Upper lobe of right lung (tissue), 1 donor: Measurements from ENCODE around the gene TXNL4B. TPM values are rescaled to one million over a fixed set of nuclear protein-coding genes. Genes with fewer than 3 reads are reported as not detected.

Experiments used
- ATAC-seq: fragments of 200-7000 bp; cut with Tn5 transposase; one replicate; pipeline ENCODE4 v1.9.1; 2020; ENCODE audit warnings: mild to moderate bottlenecking, moderate library complexity
- DNase-seq: peaks from one replicate; pipeline ENCODE4 v3.0.0-alpha.2; 2020
- H3K27ac ChIP-seq: fragments of 200-600 bp; one replicate; pipeline ENCODE4 v1.8.0; 2022
- H3K27me3 ChIP-seq: fragments of 200-600 bp; one replicate; pipeline ENCODE4 v1.8.0; 2022; ENCODE audit warnings: mild to moderate bottlenecking
- H3K36me3 ChIP-seq: fragments of 200-600 bp; one replicate; pipeline ENCODE4 v1.8.0; 2022
- H3K4me1 ChIP-seq: fragments of 200-600 bp; one replicate; pipeline ENCODE4 v1.8.0; 2022
- H3K4me3 ChIP-seq: fragments of 200-600 bp; one replicate; pipeline ENCODE4 v1.8.0; 2022; ENCODE audit warnings: mild to moderate bottlenecking
- H3K9me3 ChIP-seq: fragments of 200-600 bp; one replicate; pipeline ENCODE4 v1.8.0; 2022
- CTCF ChIP-seq: fragments of 200-600 bp; IDR thresholded peaks from one replicate; pipeline ENCODE4 v1.8.0; 2022; ENCODE audit warnings: antibody characterized with exemption
- intact Hi-C: fragments of 100-400 bp; cut with DNase I; formaldehyde crosslinking; loops from one replicate; pipeline ENCODE4 v1.11.0; 2022
- total RNA-seq: library from RNA; stranded (reverse); fragmentation: NEBNext Ultra II Directional; extraction: Animal tissue kit (Norgen Biotek cat#: 25700); gene quantifications from one replicate; pipeline ENCODE4 v1.2.1, GENCODE V29; 2021
- donor health status: DM: no; HTN: yes; CAD: no; lungs with severe emphysema.

Gene TXNL4B
- total RNA-seq, 1 donor from 2014 or later: 11.5 TPM

GRCh38 chr16:72107371-72107770 is 14.0 kb upstream of the TXNL4B start:
- Histone ChIP-seq H3K36me3 (peaks cover 100% of the 10 kb centered on the region), H3K27ac (no peak overlapping the region), H3K9me3 (no peaks in the 10 kb centered on the region), H3K4me3 (no peak overlapping the region), H3K27me3 (no peaks in the 10 kb centered on the region), H3K4me1 (no peaks in the 10 kb centered on the region)
- ATAC-seq (no peak), DNase-seq (no peak)
- TF ChIP-seq CTCF: no peak
- intact Hi-C loops: no loop called here

GRCh38 chr16:72105978-72106377 is 12.6 kb upstream of the TXNL4B start:
- intact Hi-C loops: no loop called here
- H3K4me1 ChIP-seq: no peaks in the 10 kb centered on the region
- ATAC-seq (no peak), DNase-seq (no peak)
- no peaks in the 10 kb centered on the region for H3K27me3 ChIP-seq
- H3K9me3 ChIP-seq: no peaks in the 10 kb centered on the region
- H3K4me3 ChIP-seq: no peak overlapping the region
- no peak overlapping the region for H3K27ac ChIP-seq
- peaks cover 100% of the 10 kb centered on the region for H3K36me3 ChIP-seq
- TF ChIP-seq CTCF: no peak

GRCh38 chr16:72104905-72105304 is 11.5 kb upstream of the TXNL4B start:
- no peak overlapping the region for H3K4me3 ChIP-seq
- intact Hi-C loops: no loop called here
- no peak for TF ChIP-seq CTCF
- ATAC-seq (no peak), DNase-seq (no peak)
- H3K27ac ChIP-seq: no peak overlapping the region
- H3K4me1 ChIP-seq: no peaks in the 10 kb centered on the region
- no peaks in the 10 kb centered on the region for H3K9me3 ChIP-seq
- no peaks in the 10 kb centered on the region for H3K27me3 ChIP-seq
- peaks cover 100% of the 10 kb centered on the region for H3K36me3 ChIP-seq

- intact Hi-C loops: no loop called here
- no peak for ATAC-seq
- H3K27ac ChIP-seq: no peak overlapping the region
- H3K4me1 ChIP-seq: no peaks in the 10 kb centered on the region
- no peak overlapping the region for H3K4me3 ChIP-seq
- no peak for DNase-seq
- no peaks in the 10 kb centered on the region for H3K9me3 ChIP-seq
- TF ChIP-seq CTCF: no peak
- no peaks in the 10 kb centered on the region for H3K27me3 ChIP-seq
- peaks cover 100% of the 10 kb centered on the region for H3K36me3 ChIP-seq
These were observed 7.8 kb upstream of the TXNL4B start for GRCh38 chr16:72101195-72101594.

GRCh38 chr16:72099377-72099818 is 6.0 kb upstream of the TXNL4B start:
- no peaks in the 10 kb centered on the region for H3K27me3 ChIP-seq
- DNase-seq: no peak
- H3K4me3 ChIP-seq: no peak overlapping the region
- peaks cover 85% of the 10 kb centered on the region for H3K36me3 ChIP-seq
- no peak overlapping the region for H3K27ac ChIP-seq
- intact Hi-C loops: no loop called here
- H3K4me1 ChIP-seq: peaks cover 12% of the 10 kb centered on the region
- peak; percentile 88 for ATAC-seq
- H3K9me3 ChIP-seq: no peaks in the 10 kb centered on the region
- TF ChIP-seq CTCF: peak; percentile 53

- H3K27ac ChIP-seq: no peak overlapping the region
- ATAC-seq (no peak), DNase-seq (no peak)
- intact Hi-C loops: no loop called here
- peaks cover 80% of the 10 kb centered on the region for H3K36me3 ChIP-seq
- no peaks in the 10 kb centered on the region for H3K9me3 ChIP-seq
- TF ChIP-seq CTCF: no peak
- H3K4me1 ChIP-seq: peaks cover 15% of the 10 kb centered on the region
- no peaks in the 10 kb centered on the region for H3K27me3 ChIP-seq
- no peak overlapping the region for H3K4me3 ChIP-seq
These were observed 5.5 kb upstream of the TXNL4B start for GRCh38 chr16:72098936-72099335.
